ENCODE measurements around the gene GPATCH1. TPM values are rescaled to one million over a fixed set of nuclear protein-coding genes. Genes with fewer than 3 reads are reported as not detected.

Gene GPATCH1
- total RNA-seq, 1 donor from 2014 or later: 12.9 TPM

- Mint-ChIP-seq H3K4me3 (no peak within 1 kb of the TSS), H3K36me3 (ENCODE audit: low read depth) (no peaks in the 10 kb centered on the region), H3K9me3 (no peaks in the 10 kb centered on the region), H3K27ac (ENCODE audit: unreplicated experiment) (no peak within 1 kb of the TSS), H3K4me1 (no peaks in the 10 kb centered on the region), H3K27me3 (ENCODE audit: low read depth) (peaks cover 10% of the 10 kb centered on the region)
- TF ChIP-seq CTCF (conservative IDR thresholded peaks at IDR 0.05): no peak
- DNase-seq (ENCODE audit: low read depth, low spot score): no peak
Measured at GRCh38 chr19:33132021-33132420, 51.0 kb downstream of the GPATCH1 start, which contains the start of gene WDR88. Gene WDR88 (plus strand): TSS chr19:33132114. CDS start chr19:33132170, 56 bp downstream.

GRCh38 chr19:33132425-33132824 is 51.4 kb downstream of the GPATCH1 start:
- DNase-seq (ENCODE audit: low read depth, low spot score): no peak
- peak; percentile 33 for TF ChIP-seq CTCF (conservative IDR thresholded peaks at IDR 0.05)
- Mint-ChIP-seq H3K4me3 (no peak overlapping the region), H3K27me3 (ENCODE audit: low read depth) (peaks cover 10% of the 10 kb centered on the region), H3K4me1 (no peaks in the 10 kb centered on the region), H3K9me3 (no peaks in the 10 kb centered on the region), H3K36me3 (ENCODE audit: low read depth) (no peaks in the 10 kb centered on the region), H3K27ac (ENCODE audit: unreplicated experiment) (no peak overlapping the region)

GRCh38 chr19:33133438-33134031 is 52.6 kb downstream of the GPATCH1 start:
- DNase-seq (ENCODE audit: low read depth, low spot score): no peak
- Mint-ChIP-seq H3K4me3 (no peak overlapping the region), H3K27ac (ENCODE audit: unreplicated experiment) (no peak overlapping the region)

GRCh38 chr19:33134571-33135041 is 53.6 kb downstream of the GPATCH1 start:
- Mint-ChIP-seq H3K36me3 (ENCODE audit: low read depth) (no peaks in the 10 kb centered on the region), H3K27ac (ENCODE audit: unreplicated experiment) (no peak overlapping the region), H3K9me3 (no peaks in the 10 kb centered on the region), H3K4me1 (peaks cover 2% of the 10 kb centered on the region), H3K27me3 (ENCODE audit: low read depth) (peaks cover 10% of the 10 kb centered on the region), H3K4me3 (no peak overlapping the region)
- TF ChIP-seq CTCF (conservative IDR thresholded peaks at IDR 0.05): no peak
- DNase-seq (ENCODE audit: low read depth, low spot score): no peak

More at GRCh38 chr19:33133438-33134031, 52.6 kb downstream of the GPATCH1 start:
- TF ChIP-seq CTCF (conservative IDR thresholded peaks at IDR 0.05): no peak
- Mint-ChIP-seq H3K9me3 (no peaks in the 10 kb centered on the region), H3K4me1 (no peaks in the 10 kb centered on the region), H3K27me3 (ENCODE audit: low read depth) (peaks cover 10% of the 10 kb centered on the region), H3K36me3 (ENCODE audit: low read depth) (no peaks in the 10 kb centered on the region)

- peaks cover 7% of the 10 kb centered on the region for H3K27me3 Mint-ChIP-seq (ENCODE audit: low read depth)
- no peaks in the 10 kb centered on the region for H3K9me3 Mint-ChIP-seq
- H3K4me1 Mint-ChIP-seq: peaks cover 9% of the 10 kb centered on the region
- H3K4me3 Mint-ChIP-seq: no peak overlapping the region
- peak overlapping the region; percentile 90 for H3K27ac Mint-ChIP-seq (ENCODE audit: unreplicated experiment)
- DNase-seq (ENCODE audit: low read depth, low spot score): no peak
- TF ChIP-seq CTCF (conservative IDR thresholded peaks at IDR 0.05): no peak
- H3K36me3 Mint-ChIP-seq (ENCODE audit: low read depth): no peaks in the 10 kb centered on the region
Measured at GRCh38 chr19:33139165-33139564, 58.2 kb downstream of the GPATCH1 start.
